Psoas muscle (tissue), 8 donors: ENCODE measurements around the gene MRPL28. TPM values are rescaled to one million over a fixed set of nuclear protein-coding genes. Genes with fewer than 3 reads are reported as not detected.

ENCODE experiments used
- ATAC-seq, 4 donors: fragments of 200-7000 bp; cut with Tn5 transposase; one replicate each; pipeline ENCODE4 v1.9.1; 2020; ENCODE audit warnings: moderate library complexity in 3 of 4, mild to moderate bottlenecking in 2 of 4
- DNase-seq, 2 donors: peaks; one replicate each; pipeline ENCODE4 v3.0.0-alpha.2; 2020
- H3K27ac ChIP-seq: fragments of 200-600 bp; one replicate; pipeline ENCODE4 v1.8.0; 2022
- H3K27me3 ChIP-seq, 3 donors: fragments of 200-600 bp in 1 of 3; one replicate each; pipeline versions ENCODE4 v1.6.1 to v1.8.0; 2013 to 2022; ENCODE audit warnings: low read length in 2 of 3, mild to moderate bottlenecking in 2 of 3, moderate library complexity in 1 of 3; ENCODE audit not compliant: insufficient read depth in 3 of 3
- H3K36me3 ChIP-seq, 2 donors: fragments of 200-600 bp in 1 of 2; one replicate each; pipeline versions ENCODE4 v1.6.1 to v1.8.0; 2013 to 2022; ENCODE audit warnings: low read depth in 1 of 2, mild to moderate bottlenecking in 1 of 2, moderate library complexity in 1 of 2; ENCODE audit not compliant: insufficient read depth in 1 of 2
- H3K4me1 ChIP-seq: fragments of 200-600 bp; one replicate; pipeline ENCODE4 v1.8.0; 2022
- H3K4me3 ChIP-seq: fragments of 200-600 bp; one replicate; pipeline ENCODE4 v1.8.0; 2022; ENCODE audit warnings: mild to moderate bottlenecking
- H3K9me3 ChIP-seq: fragments of 200-600 bp; one replicate; pipeline ENCODE4 v1.8.0; 2022
- WGBS, 3 donors: extraction: QIAGEN DNeasy Blood & Tissue Kit; methylation state at CpG; one replicate each; pipeline versions ENCODE4 v1.1.6 to v1.1.7; 2013; 5-methylcytosine and 5-hydroxymethylcytosine counted together
- intact Hi-C, 2 donors: fragments of 100-400 bp; cut with DNase I; formaldehyde crosslinking; loops; one replicate each; pipeline versions ENCODE4 v1.11.0 to v1.14.2; 2022
- polyA plus RNA-seq, 3 donors: library from polyadenylated mRNA; stranded (reverse); fragments of 200-250 nt; gene quantifications; one replicate each; pipeline ENCODE4 v1.2.3, GENCODE V29; 2013
- total RNA-seq, 4 donors: library from RNA; stranded (reverse); fragmentation: NEBNext Ultra II Directional in 2 of 4; extraction: Animal tissue kit (Norgen Biotek cat#: 25700) in 2 of 4; gene quantifications; one replicate each; pipeline versions ENCODE4 v1.2.1 to v1.2.4, GENCODE V29; 2021 to 2023
- TF ChIP-seq, protein P1 (sequence below): fragments of 200-600 bp; IDR thresholded peaks from one replicate; pipeline ENCODE4 v1.8.0; 2022; ENCODE audit warnings: antibody characterized with exemption
- donor health status: healthy with polysubstance abuse.
- donor health status: DM: no; HTN: no; CAD: no; lungs with moderate emphysema.
- donor health status: Bipolar disorder and iron deficiency.
- donor health status: healthy.
- donor health status: DM: yes; HTN: yes; CAD: no.
- donor health status: DM: no; HTN: no; CAD: no.
- donor health status: DM: no; HTN: no; CAD: no.
- donor health status: DM: yes; HTN: yes; CAD: no.

The MRPL28 gene
- total and polyA plus RNA-seq, 7 donors = 55.4 to 126 (median 67.1) TPM

DNA sequence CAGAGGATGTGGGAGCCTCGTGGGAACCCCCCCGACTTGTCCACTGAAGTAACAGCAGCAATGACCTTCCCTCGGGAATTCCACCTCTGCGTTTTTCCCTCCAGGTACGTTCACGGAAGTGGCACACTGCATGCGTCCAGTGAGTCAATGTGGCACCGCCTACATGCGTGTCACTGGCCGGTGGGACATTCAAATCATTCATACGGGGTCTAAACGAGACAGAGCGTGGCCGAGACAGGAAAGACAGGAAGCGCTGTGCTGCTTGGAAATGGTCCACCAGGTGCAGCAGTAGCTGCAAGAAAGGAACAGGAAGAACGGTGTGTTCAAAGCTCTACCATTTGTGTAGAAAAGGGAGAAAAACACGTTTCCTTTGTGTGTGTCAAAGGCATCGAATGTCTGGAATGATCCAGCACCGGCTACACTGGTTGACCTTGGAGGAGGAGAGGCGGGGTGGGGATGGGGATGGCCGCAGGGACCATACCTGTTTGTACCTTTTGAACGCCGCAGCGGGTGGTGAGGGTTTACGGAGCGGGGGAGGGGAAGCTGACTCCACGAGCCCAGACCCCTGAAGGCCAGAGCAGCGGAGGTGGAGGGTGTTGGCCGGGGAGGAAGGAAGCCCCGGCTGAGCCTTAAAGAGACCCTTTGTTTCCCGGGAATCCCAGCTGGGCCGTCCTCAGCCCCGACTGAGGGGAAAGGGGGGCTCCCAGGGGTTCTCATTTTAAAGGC is 13.2 kb upstream of the MRPL28 start:
- Histone ChIP-seq H3K4me3 (peak overlapping the region; percentile 96), H3K4me1 (peaks cover 48% of the 10 kb centered on the region), H3K27ac (peak overlapping the region; percentile 82), H3K27me3 (no peaks in the 10 kb centered on the region), H3K36me3 (no peaks in the 10 kb centered on the region), H3K9me3 (no peaks in the 10 kb centered on the region)
- DNase-seq (no peak), ATAC-seq (no peak)
- intact Hi-C loops = no loop called here
- WGBS, 3 donors = 55 to 59% (median 59%) methylated on average over 33 of the region's 33 CpGs
- TF ChIP-seq, protein P1, sequence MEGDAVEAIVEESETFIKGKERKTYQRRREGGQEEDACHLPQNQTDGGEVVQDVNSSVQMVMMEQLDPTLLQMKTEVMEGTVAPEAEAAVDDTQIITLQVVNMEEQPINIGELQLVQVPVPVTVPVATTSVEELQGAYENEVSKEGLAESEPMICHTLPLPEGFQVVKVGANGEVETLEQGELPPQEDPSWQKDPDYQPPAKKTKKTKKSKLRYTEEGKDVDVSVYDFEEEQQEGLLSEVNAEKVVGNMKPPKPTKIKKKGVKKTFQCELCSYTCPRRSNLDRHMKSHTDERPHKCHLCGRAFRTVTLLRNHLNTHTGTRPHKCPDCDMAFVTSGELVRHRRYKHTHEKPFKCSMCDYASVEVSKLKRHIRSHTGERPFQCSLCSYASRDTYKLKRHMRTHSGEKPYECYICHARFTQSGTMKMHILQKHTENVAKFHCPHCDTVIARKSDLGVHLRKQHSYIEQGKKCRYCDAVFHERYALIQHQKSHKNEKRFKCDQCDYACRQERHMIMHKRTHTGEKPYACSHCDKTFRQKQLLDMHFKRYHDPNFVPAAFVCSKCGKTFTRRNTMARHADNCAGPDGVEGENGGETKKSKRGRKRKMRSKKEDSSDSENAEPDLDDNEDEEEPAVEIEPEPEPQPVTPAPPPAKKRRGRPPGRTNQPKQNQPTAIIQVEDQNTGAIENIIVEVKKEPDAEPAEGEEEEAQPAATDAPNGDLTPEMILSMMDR = no peak

DNA sequence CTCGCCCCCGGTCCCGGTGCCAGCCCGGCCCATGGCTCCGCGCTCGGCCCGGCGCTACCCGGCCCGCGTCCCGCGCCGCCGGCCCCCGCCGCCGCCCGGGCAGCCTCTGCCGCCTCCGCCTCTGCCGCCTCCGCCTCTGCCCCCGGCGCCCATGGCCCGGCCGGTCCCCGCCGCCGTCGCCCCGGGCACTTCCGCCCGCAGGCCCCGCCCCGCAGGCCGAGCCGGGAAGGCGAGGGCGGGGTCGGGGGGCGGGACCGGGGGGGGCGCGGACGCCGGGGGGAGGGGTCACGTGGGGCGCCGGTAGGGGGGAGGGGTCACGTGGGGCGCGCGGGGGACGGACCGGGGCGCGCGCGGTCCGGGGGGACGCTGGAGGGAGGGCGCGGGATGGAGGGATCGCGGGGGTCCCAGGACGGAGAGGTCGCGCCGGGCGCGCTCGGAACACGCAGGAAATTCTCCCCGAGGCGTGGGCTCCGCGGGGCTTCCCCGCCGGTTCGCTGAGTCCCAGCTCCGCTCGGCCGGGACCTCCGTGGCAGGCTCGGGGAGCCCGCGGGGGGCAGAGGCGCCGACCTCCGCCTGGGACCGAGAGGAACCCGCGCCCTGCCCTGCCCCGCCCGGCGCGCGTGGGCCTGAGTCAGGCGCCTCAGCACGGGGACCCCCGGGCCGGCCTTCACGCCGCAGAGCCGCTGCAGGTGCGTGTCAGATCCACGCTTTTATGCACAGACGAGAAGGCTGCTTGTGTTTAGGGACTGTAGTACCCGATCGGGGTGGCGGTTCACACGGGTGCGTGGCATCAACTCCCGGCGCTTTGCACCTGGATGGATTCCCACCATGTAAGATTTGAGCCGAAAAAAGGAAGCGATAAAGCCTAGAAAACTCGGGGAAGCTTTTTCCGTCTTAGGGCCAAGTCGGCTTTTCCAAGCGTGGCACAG is 11.7 kb upstream of the MRPL28 start, which contains the start of gene PGAP6:
PGAP6 (minus strand) TSS at position 190 of the 929 bp plus-strand sequence; CDS start at position 33, 157 bp downstream.
- no peaks in the 10 kb centered on the region for H3K9me3 ChIP-seq
- H3K4me3 ChIP-seq = peak within 1 kb of the TSS; percentile 96
- TF ChIP-seq, protein P1 = no peak
- ATAC-seq (peak; percentile 71 to 82 (median 77)), DNase-seq (peak; percentile 75 to 85)
- H3K27me3 ChIP-seq = no peaks in the 10 kb centered on the region
- peaks cover 0 to 5% of the 10 kb centered on the region in 2 donors for H3K36me3 ChIP-seq
- intact Hi-C loops = no loop called here
- WGBS, 3 donors = 0% methylated on average over 30 to 110 of the region's 123 CpGs
- H3K27ac ChIP-seq = peak within 1 kb of the TSS; percentile 82
- peaks cover 39% of the 10 kb centered on the region for H3K4me1 ChIP-seq

DNA sequence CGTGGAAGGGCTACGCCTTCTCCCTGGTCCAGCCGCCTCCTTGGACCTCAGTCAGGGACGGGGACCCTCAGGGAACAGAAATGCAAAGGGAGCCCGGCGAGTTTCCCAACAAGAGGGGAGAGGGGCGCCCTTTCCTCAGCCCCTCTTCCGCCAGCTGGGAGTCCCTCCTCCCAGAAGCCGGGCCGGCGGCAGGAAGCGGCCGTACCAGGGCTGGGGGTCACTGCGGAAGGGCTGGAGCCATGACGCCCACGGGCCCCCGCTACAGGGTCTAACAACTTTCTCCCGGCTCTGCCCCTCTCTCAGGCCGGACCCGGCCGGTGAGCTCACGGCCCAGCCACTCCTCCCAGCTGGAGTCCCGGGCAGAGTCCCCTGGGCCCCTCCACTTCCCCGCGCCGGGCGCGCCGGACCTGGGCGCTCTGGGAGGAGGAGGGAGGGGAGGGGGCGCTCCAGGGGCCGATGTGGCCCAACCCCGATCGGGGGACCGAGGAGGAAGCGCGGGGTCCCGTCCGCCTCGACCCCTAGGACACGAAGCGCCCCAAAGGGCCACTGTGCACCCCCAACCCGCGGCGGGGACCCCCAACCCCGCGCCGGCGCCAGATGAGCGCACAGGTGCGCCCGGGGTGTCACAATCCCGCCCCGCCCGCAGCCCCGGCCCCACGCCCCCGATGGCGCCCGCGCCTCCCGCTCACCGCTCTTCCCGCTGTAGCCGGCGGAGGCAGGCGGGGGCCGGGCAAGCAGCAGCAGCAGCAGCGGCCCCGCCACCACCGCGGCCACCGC is 10.9 kb upstream of the MRPL28 start:
- Histone ChIP-seq H3K36me3 (peaks cover 0 to 13% of the 10 kb centered on the region in 2 donors), H3K4me1 (peaks cover 32% of the 10 kb centered on the region), H3K27ac (peak overlapping the region; percentile 65), H3K27me3 (no peaks in the 10 kb centered on the region), H3K9me3 (no peaks in the 10 kb centered on the region), H3K4me3 (peak overlapping the region; percentile 94)
- intact Hi-C loops = no loop called here
- peak; percentile 25 to 55 (median 38) for ATAC-seq
- WGBS, 3 donors = 1 to 4% (median 3%) methylated on average over 19 to 73 of the region's 73 CpGs
- TF ChIP-seq, protein P1 = no peak
- peak in 1 of 2 donors; percentile 52 for DNase-seq

DNA sequence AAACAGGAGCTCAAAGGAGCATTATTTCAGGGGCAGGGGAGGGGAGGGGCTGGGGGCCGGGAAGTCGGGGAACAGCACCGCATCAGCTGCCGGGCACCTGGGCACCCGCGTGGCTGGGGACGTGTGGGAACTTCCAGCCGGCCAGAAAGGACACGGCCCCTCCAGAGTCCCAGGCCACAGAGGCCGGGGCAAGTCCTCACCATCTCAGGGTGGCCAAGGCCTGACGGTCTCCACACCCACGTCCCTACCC is 10.3 kb upstream of the MRPL28 start:
- ATAC-seq = peak; percentile 6 to 17 (median 10)
- no peak for DNase-seq
- Histone ChIP-seq H3K27me3 (no peaks in the 10 kb centered on the region), H3K9me3 (no peaks in the 10 kb centered on the region), H3K36me3 (peaks cover 0 to 18% of the 10 kb centered on the region in 2 donors), H3K27ac (no peak overlapping the region), H3K4me3 (peak overlapping the region; percentile 94), H3K4me1 (peaks cover 27% of the 10 kb centered on the region)
- WGBS, 3 donors = 11 to 18% (median 14%) methylated on average over 10 to 12 of the region's 12 CpGs
- TF ChIP-seq, protein P1 = no peak
- intact Hi-C loops = no loop called here
